Activated CD8-positive, alpha-beta memory T cell treated with anti-CD3 and anti-CD28 coated beads, Interleukin-2, amount 50 U/mL, for 4 hours (primary cell): Measurements from ENCODE around the gene NUDT19.
"Not testable (repeated sequence)": the region's sequence is repeated elsewhere in the genome, so short reads cannot be mapped to it uniquely, and the experiment has no call there.

Experiments used
- DNase-seq: peaks from one replicate; pipeline ENCODE4 v3.0.0-alpha.2; 2020

The NUDT19 gene

DNA sequence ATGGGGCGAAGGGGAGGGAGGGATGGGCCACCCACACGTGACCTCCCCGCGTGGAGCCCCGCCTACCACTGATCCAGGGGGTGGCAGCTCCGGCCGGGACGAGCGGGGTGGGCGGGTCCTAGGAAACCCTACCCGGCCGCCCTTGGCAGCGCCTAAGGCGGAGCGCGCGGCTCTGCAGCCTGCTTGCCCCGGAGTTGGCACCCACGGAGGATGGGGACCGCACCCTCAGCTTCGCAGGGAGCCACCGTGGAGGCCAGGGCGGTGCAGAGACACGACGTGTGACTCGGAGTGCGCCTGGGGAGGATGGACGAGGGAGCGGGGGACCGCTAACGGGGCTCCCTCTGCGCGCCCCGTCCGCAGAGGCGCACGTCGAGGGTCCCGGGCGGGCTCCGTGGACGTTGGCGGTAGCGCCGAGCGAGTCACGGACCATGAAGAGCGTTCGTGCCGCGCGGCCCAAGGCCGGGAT is 15.9 kb upstream of the NUDT19 start, which contains the start of gene RGS9BP:
TSS of gene RGS9BP (plus strand) at position 129 of the 466 bp plus-strand sequence. CDS start 416 bp downstream, outside the sequence.
- peak; percentile 59 for DNase-seq

GRCh38 chr19:32676186-32676894 is 15.3 kb upstream of the NUDT19 start:
- peak; percentile 23 for DNase-seq

- no peak for DNase-seq
Measured at GRCh38 chr19:32676895-32677359, 14.7 kb upstream of the NUDT19 start.

GRCh38 chr19:32677657-32678056 is 14.0 kb upstream of the NUDT19 start:
- DNase-seq, result no peak

DNA sequence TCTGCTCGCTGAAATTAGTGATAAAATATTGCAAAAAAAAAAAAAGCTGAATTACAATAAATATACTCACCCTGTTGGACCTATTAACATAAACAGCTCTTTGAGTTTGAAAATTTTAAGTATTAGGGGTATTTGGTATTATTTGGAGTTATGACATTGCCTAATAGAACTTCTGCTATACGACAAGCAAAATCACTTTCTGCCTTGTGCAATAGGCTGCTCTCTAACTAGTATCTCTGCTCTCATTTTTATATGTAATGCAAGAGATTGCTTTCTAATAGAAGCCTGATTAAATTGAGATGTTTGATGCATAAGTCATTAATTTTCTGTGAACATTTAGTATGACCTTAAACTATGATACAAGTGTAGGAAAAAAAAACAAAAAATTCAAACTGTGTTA is 10.6 kb upstream of the NUDT19 start:
- no peak for DNase-seq

DNA sequence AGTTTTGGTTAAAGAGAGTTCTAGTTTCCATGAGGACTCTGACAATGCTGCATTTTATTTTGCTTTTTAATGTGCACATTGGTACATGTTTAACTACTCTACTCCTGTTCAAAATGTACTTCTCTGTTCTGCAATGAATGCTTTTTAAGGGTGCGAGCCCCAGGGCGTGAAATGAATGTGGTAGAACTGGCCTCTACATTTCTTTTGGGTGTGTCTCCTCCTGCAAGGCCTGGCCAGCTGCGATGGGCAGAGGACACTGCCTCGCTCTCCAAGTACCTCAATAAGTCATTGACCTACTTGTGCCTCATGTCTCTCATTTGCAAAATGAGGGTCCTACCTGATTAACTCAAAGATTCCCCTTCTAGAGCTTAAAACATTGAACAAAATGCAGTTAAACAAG is 9.3 kb upstream of the NUDT19 start:
- DNase-seq, result no peak

DNA sequence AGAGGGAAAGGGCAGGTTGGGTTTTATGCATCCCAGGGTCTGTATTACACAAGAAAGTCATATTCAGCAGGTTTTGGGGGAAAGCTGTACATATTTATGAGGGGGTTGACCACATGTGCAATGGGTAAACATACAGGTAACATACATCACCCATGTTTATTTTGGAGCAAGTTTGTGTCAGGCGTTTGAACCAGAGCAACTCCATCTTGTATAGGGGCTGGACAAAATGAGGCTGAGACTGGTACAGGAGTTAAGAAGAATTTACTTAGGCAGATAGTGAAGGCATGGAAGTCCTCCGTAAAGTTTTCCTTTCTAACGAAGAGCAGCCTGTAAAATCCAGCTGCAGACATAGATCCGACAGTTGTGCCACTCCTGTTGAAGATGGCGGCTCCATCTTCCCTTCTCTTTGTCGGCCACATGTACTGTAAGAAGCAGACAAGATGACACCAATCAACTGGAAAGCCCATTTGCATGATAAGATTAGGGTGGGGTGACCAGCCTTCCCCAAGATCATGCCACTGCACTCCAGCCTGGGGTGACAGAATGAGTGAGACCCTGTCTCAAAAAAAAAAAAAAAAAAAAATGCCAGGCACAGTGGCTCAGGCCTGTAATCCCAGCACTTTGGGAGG is 4.7 kb upstream of the NUDT19 start:
- no peak for DNase-seq

GRCh38 chr19:32687681-32688080 is 3.9 kb upstream of the NUDT19 start:
- DNase-seq, result no peak

GRCh38 chr19:32688311-32688710 is 3.3 kb upstream of the NUDT19 start:
- DNase-seq, result no peak

DNA sequence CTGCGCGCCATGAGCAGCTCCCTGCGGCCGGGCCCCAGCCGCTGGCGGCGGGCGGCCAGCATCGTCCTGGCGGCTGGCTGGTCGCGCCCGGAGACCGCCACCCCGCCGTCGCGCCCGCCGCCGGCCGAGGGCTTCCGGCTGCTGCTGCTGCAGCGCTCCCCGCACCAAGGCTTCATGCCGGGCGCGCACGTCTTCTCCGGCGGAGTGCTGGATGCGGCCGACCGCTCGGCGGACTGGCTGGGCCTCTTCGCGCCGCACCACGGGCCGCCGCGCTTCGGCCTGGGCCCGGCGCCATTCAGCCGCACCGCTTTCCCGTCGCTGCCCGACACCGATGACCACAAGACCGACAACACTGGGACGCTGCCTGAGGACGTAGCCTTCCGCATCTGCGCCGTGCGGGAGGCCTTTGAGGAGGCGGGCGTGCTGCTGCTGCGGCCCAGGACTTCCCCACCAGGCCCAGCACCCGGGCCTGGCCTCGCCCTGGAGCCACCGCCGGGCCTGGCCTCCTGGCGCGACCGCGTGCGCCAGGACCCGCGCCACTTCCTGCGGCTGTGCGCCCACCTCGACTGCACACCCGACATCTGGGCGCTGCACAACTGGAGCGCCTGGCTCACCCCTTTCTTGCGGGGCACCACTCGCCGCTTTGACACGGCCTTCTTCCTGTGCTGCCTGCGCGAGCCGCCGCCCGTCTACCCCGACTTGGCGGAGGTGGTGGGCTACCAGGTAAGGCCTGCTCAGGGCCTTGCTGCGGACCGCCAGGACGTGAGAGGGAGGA is 518 bp downstream of the NUDT19 start:
- DNase-seq, result peak; percentile 45

- no peak for DNase-seq
Measured at GRCh38 chr19:32692727-32693061, 1.1 kb downstream of the NUDT19 start.

DNA sequence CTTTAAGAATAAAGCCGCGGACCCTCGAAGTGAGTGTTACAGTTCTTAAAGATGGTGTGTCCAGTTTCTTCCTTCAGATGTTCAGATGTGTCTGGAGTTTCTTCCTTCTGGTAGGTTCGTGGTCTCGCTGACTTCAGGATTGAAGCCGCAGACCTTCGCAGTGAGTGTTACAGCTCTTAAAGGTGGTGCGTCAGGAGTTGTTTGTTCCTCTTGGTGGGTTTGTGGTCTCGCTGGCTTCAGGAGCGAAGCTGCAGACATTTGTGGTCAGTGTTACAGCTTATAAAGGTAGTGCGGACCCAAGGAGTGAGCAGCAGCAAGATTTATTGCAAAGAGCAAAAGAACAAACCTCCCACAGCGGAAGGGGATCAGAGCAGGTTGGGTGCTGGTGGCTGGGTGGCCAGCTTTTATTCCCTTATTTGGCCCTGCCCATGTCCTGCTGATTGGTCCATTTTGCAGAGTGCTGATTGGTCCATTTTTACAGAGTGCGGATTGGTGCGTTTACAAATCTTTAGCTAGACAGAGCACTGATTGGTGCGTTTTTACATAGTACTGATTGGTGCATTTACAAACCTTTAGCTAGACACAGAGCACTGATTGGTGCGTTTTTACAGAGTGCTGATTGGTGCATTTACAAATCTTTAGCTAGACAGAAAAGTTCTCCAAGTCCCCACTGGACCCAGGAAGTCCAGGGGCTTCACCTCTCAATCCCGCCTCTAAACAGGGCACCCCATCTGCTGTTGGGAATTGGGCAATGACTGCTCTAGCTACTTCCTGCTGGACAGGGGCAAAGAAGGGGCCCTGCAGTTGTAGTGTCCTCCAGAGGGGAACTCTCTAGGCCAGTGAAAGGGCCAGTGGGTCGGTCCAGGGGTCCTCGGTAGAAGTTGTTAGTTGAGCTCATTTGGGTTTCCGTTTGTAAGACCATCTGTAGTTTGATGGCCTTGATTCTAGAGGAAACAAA is 1.8 kb downstream of the NUDT19 start:
- DNase-seq, result peak; percentile 32

GRCh38 chr19:32694316-32694715 is 2.7 kb downstream of the NUDT19 start:
- not testable (repeated sequence) for DNase-seq

GRCh38 chr19:32694851-32695250 is 3.2 kb downstream of the NUDT19 start:
- not testable (repeated sequence) for DNase-seq

GRCh38 chr19:32695506-32695905 is 3.9 kb downstream of the NUDT19 start:
- DNase-seq, result not testable (repeated sequence)

DNA sequence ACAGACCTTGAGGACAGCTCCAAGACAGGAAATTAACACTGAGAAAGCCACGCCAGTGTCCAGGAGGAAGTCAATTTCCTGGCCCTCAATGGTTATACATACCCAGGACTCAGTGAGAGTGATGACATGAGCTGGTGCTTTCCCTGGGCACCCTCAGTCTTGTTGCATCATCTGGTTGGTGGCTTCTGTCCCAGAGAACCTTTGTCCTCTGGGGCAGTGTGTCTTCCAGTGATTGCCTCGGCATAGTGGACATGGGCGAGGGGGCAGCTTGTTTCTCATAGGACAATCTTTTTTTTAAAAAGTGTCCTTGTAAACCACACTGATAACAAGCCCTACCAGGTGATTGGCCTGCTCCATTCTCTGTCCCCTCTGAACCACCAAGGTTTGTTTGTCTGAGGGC is 5.2 kb downstream of the NUDT19 start:
- DNase-seq, result not testable (repeated sequence)

DNA sequence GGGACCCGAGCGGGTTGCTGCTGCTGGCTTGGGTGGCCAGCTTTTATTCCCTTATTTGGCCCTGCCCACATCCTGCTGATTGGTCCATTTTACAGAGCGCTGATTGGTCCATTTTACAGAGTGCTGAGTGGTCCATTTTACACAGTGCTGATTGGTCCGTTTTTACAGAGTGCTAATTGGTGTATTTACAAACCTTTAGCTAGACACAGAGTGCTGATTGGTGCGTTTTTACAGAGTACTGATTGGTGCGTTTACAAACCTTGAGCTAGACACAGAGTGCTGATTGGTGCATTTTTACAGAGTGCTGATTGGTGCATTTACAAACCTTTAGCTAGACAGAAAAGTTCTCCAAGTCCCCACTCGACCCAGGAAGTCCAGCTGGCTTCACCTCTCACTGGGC is 8.5 kb downstream of the NUDT19 start:
- not testable (repeated sequence) for DNase-seq

DNA sequence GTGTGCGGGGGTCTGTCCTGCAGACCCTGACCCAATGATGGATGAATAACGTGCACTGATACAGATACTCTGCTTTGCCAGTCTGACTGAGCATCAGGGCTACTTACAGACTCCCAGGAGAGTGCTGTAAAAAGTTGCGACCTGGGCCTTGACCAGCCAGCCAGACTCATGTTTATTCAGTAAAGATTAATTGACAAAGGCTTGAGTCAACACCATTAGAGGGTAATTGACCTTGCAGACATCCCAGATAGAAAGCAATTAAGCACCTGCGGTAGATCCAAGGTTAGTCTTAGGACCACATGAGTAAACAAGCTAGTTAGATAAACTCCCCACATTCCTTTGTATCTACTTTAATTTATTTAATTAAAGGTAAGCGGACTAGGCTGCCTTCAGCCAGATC is 10.4 kb downstream of the NUDT19 start:
- DNase-seq, result no peak

- DNase-seq, result not testable (repeated sequence)
Measured at GRCh38 chr19:32704006-32704405, 12.4 kb downstream of the NUDT19 start.

DNA sequence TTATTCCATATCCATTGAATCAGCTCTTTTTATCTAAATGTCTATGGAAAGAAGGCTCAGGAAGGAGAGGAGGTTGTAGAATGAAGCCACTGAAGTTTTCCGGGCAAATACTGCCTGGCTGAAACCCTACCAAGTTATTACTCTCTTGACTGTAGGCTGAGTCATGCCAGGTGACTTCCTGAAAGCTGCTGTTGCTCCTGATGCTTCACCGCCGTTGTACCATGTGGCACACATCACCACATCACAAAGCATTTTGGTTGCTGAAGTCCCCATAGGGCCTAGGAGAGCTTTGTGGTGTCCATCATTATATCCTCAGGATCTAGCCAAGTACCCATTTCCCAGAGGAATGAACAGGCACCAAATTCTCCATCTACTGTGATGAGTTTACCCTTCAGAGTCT is 16.8 kb downstream of the NUDT19 start:
- peak; percentile 42 for DNase-seq

- DNase-seq, result no peak
Measured at GRCh38 chr19:32709032-32709431, 17.4 kb downstream of the NUDT19 start.

DNA sequence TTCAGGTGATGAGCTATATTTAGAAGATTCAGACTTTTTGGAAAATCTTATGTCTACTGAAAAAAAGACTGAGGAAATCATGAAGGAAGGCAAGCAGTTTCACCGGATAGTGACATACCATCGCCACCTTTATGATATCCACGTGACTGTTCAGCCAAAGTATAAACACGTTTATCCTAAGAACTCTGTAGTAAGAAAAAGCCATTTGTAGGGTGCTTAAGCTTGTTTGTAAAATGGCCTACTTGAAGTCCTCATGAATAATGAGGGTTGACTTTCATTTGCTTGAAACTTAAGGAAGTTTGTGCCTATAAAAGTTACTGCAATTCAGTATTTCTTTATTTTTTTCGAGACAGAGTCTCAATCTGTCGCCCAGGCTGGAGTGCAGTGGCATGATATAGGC is 20.1 kb downstream of the NUDT19 start:
- no peak for DNase-seq
